ENCODE measurements around the gene TMEM256.
"Not testable (repeated sequence)": the region's sequence is repeated elsewhere in the genome, so short reads cannot be mapped to it uniquely, and the experiment has no call there.

TMEM256 gene

GRCh38 chr17:7383371-7383741 is 20.5 kb downstream of the TMEM256 start:
- no peak for DNase-seq (ENCODE audit: low spot score)

- no peak for DNase-seq (ENCODE audit: low spot score)
Measured at GRCh38 chr17:7382901-7383300, 21.0 kb downstream of the TMEM256 start.

GRCh38 chr17:7380855-7381683 is 22.8 kb downstream of the TMEM256 start, which contains the start of gene TNK1:
Gene TNK1, plus strand, starts transcription at chr17:7381089. Its CDS starts 1,838 bp downstream, at chr17:7382927.
- DNase-seq (ENCODE audit: low spot score), result no peak

DNA sequence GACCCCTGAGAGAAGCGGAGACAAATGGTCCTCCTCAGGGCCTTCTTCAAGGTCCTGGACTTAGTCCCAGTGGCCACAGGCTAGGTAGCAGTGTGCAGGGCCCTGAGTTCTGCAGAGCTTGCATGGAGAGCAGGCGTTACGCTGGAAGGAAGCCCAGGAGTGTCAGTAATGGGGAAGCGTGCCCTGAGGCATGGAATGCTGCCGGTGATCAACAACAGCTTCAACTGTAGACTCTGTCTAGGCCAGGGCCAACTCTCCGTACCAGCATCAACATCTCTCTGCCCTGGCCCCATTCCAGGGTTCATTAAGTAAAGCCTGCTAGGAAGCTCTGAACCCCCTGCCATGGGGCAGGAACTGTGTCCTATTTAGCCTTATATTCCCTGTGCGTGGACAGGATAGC is 23.6 kb downstream of the TMEM256 start:
- no peak for DNase-seq (ENCODE audit: low spot score)

- DNase-seq (ENCODE audit: low spot score), result no peak
Measured at GRCh38 chr17:7379134-7379533, 24.8 kb downstream of the TMEM256 start.

DNA sequence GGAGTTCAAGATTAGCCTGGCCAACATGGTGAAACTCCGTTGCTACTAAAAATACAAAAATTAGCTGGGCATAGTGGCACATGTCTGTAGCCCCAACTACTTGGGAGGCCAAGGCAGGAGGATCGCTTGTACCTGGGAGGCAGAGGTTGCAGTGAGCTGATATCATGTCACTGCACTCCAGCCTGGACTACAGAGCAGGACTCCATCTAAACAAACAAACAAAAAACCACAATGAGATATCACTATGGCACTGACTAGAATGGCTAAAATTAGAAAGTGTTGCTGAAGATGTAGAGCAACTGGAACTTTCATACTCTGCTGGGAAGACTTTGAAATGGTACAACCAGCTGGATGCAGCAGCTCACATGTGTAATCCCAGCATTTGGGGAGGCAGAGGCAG is 29.5 kb downstream of the TMEM256 start:
- no peak for DNase-seq (ENCODE audit: low spot score)

- no peak for DNase-seq (ENCODE audit: low spot score)
Measured at GRCh38 chr17:7370853-7371252, 33.0 kb downstream of the TMEM256 start.

DNA sequence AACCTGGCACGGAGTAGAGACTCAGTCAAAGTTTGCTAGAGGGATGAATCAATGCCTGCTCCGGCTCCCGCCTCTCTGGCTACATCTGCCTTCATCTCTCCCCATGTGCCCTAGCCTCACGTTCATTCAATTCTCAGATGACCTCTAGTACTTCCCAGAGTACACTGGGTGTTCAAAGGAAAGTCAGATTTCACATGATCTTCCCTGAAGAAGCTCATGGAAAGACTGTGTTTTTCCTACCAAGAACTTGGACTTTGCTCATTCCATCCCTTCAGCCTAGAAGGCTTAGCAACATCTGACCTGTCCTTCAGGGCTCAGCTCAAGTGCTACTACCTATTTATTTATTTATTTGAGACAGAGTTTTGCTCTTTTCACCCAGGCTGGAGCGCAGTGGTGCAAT is 34.1 kb downstream of the TMEM256 start:
- no peak for DNase-seq (ENCODE audit: low spot score)

DNA sequence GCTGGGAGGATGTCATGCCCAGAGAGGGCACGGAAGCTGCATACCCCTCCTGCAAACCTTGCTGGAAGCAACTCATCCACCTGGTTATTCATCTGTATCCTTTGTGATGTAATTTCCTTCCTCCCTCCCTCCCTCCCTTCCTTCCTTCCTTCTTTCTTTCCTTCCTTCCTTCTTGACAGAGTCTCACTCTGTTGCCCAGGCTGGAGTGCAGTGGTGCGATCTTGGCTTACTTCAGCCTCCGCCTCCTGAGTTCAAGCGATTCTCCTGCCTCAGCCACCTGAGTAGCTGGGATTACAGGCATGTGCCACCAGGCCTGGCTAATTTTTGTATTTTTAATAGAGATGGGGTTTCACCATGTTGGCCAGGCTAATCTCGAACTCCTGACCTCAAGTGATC is 35.3 kb downstream of the TMEM256 start:
- DNase-seq (ENCODE audit: low spot score), result not testable (repeated sequence)

DNA sequence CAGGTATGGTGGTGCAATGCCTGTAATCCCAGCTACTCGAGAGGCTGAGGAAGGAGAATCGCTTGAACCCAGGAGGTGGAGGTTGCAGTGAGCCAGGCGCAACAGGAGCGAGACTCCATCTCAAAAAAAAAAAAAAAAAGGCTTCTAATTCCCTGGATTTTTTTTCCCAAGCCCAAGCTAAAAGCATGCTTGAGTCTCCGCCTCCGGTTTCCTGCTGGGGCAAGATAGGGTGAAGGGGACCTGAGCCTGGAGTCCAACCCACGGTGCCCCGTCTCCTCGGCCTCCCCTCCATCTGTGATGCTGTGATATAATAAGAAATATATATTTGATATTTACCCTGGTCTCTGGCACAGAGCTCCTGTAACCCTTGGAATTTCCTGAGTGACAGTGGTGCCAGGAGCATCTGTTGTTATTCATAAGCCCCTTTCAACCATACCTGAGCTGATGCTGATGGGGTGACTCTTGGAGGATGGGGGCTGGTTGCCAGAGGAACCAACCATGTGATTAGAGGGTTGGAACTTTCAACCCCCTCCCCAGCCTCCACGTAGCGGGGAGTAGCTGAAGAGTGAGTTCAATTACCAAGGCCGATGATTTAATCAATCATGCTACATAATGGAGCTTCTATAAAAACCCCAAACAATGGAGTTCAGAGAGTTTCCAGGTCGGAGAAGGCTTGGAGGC is 35.8 kb downstream of the TMEM256 start:
- DNase-seq (ENCODE audit: low spot score), result no peak

DNA sequence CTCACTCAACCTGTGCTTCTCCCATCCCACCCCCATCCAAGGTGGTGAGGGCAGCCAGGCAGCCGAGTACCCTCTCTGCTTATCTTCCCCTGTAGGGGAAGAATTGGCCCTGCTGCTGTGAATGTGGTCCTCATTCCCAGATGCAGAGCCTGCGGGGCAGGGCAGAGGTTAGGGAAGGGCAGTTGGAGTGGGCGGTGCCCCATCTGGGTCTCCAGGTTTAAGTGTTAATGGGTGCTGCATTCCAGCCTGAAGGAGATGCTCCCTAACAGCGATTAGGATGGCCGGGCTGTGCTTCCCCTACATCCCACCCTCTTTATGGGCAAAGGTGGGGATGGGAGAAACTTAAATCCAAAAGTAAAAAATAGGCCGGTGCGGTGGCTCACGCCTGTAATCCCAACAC is 36.8 kb downstream of the TMEM256 start:
- DNase-seq (ENCODE audit: low spot score), result no peak

DNA sequence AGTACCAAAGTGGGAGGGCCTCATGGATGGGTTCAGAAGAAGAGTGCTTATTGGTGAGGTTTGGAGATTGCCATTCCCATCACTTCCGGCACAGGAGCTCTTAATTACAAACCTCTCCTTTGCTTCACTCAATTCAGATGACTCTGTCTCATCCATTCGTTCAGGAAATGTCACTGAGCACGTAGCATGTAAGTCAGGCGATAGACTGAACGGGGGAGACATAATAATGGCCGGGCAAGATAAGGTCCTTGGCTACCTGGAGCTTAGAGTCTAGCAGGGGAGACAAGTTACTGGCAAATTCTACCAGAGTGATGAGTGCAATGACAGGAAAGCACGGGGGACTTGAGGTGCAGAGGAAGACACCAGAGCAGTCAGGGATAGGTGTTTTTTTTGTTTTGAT is 37.9 kb downstream of the TMEM256 start:
- DNase-seq (ENCODE audit: low spot score), result not testable (repeated sequence)

DNA sequence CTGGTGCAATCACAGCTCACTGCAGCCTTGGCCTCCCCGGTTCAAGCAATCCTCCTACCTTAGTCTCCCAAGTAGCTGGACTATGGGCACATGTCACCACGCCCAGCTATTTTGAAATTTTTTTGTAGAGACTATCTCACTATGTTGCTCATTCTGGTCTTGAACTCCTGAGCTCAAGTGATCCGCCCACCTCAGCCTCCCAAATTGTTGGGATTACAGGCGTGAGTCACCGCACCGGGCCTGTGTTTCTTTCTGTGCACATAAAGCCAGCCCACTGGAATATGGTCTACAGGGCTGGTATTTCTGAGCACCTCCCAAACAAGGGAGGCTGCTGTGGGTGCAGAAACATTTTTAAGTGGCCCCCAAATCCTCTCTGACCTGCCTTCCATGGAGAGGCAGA is 40.6 kb downstream of the TMEM256 start:
- DNase-seq (ENCODE audit: low spot score), result no peak

DNA sequence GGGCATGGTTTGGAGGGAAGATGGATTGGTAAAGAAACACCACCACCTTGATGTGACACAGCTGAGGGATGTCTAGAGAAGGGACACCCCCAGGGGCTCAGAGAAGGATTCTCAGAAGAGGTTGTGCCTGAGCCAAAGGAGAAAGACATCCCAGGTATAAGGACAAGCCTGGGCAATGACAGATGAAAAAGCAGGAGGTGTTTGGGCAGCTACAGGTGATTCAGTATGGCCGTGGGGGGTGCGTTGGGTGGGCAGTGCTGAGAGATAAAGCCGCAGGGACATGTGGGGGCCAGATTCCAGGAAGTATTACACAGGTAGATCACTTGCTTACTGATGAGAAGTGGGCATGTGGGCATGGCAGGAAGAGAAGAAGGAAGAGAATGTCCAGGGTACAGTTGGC is 42.0 kb downstream of the TMEM256 start:
- DNase-seq (ENCODE audit: low spot score), result no peak

- no peak for DNase-seq (ENCODE audit: low spot score)
Measured at GRCh38 chr17:7357381-7357780, 46.5 kb downstream of the TMEM256 start.

DNA sequence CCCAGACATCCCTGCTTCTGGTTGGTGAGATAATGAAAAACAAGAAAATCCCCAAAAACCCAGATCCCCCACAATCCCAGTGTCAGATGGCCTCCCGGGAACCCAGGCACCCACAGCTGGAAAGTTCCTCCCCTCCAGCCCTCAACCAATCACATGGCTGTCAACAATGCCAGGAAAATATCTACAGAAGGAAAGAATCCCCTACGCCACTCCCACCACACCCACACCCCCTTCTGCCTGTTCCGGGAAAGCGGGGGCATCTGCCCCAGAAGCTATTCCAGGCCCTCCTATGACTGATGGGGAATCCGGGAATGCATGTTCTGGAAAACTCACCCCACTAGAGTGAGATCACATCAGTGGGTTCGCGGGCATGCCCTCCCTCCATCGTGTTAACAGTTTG is 47.1 kb downstream of the TMEM256 start:
- DNase-seq (ENCODE audit: low spot score), result no peak

DNA sequence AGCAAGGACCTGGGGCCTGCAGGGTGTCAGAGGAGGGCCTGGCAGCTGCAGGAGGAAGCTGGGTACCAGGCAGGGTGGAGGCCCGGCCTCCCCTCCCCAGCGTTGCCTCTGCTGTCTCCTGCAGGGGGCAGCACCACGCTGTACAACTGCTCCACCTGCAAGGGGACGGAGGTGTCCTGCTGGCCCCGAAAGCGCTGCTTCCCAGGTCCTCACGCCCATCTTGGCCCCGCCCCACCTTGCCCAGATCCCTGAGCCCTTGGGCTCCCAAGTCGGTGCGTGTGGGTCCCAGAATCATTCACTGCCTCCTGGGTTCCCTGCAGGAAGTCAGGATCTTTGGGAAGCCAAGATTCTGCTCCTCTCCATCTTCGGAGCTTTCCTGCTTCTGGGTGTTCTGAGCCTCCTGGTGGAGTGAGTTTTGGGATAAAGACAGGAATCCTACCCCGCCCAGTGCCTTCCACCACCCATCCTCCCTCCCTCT is 47.8 kb downstream of the TMEM256 start:
- DNase-seq (ENCODE audit: low spot score), result peak; percentile 76

- no peak for DNase-seq (ENCODE audit: low spot score)
Measured at GRCh38 chr17:7355573-7355972, 48.3 kb downstream of the TMEM256 start.

DNA sequence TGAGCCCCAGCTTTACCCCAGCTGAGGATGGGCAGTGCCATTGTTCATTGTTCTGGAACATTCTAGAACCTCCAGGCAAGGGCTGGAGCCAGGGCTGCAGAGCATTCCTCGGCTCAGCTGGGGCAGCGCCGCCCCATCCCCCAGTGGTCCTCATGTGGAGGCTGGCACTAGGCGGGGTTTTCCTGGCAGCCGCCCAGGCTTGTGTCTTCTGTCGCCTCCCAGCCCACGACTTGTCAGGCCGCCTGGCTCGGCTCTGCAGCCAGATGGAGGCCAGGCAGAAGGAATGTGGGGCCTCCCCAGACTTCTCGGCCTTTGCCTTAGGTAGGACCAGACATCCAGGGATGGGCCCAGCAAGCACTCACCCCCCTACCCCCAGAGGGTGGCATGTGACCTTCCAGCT is 48.8 kb downstream of the TMEM256 start, which contains the start of gene TMEM95:
Gene TMEM95, plus strand, starts transcription at position 104 of the 400 bp plus-strand sequence. Its CDS starts 49 bp downstream, at position 153.
- DNase-seq (ENCODE audit: low spot score), result no peak

DNA sequence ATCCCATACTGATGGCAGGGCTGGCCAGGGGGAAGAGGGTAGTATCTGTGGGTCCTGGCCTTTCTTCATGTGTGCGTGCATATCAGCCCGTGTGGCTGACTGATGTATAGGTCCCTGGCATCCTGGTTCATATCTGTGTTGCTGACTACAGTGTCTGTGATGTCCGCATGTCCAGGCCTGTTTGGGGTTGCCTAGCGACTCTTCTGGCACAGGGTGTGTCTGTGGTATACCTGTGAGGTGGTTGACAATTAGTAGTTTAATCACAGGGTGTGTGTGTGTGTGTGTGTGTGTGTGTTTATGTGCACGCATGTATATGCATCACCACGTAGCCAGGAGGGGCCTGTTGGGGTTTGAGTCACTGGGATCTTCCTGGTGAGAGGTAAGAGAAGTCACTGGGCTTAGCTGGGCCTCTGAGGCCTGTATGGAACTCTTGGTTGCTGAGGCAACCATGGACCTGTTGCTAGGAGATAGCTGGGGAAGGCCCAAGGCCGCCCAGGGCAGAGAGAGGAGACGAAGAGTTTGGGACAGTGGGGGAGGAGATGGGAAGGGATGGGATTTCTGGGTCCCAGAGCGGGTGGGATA is 49.5 kb downstream of the TMEM256 start:
- no peak for DNase-seq (ENCODE audit: low spot score)

All from NAMALWA (cell line).